Kasumi-1 (cell line): ENCODE measurements around the gene RNF32.
"Not testable (repeated sequence)": the region's sequence is repeated elsewhere in the genome, so short reads cannot be mapped to it uniquely, and the experiment has no call there.

ENCODE experiments used
- DNase-seq, 2 experiments: peaks; one replicate each; lab custom pipeline; 2025; lab: John Stamatoyannopoulos, UW

Gene RNF32

GRCh38 chr7:156642306-156643045 lies 1.9 kb downstream of the RNF32 start:
- DNase-seq: no peak

- not testable (repeated sequence) for DNase-seq
These were observed 6.8 kb downstream of the RNF32 start for GRCh38 chr7:156647330-156647729.

- peak; percentile 8 to 10 for DNase-seq
These were observed 9.5 kb downstream of the RNF32 start for GRCh38 chr7:156650042-156650441.

GRCh38 chr7:156651474-156651873 lies 10.9 kb downstream of the RNF32 start:
- no peak for DNase-seq

GRCh38 chr7:156652886-156653568 lies 12.5 kb downstream of the RNF32 start:
- no peak for DNase-seq

- DNase-seq: no peak
These were observed 14.1 kb downstream of the RNF32 start for GRCh38 chr7:156654511-156655234.

- no peak for DNase-seq
These were observed 14.7 kb downstream of the RNF32 start for GRCh38 chr7:156655251-156655650.

DNA sequence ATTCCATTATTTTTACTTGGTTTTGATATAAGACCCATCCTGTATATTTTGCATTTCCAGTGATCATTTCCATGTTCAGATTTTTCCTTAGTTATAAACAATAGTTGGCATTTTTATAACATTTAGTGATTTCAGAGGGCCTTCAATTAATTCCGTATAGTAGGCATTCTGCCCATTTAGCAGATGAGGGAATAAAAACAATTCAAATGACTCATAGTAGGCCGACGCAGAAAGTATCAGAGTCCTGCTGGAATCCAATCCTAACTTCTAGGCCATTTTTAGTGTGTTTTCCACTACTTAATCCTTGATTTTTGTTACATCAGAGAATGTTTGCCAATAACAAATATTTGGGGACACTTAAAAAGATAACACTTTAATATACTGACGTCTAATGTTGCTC lies 15.4 kb downstream of the RNF32 start:
- no peak for DNase-seq

GRCh38 chr7:156656598-156656997 lies 16.0 kb downstream of the RNF32 start:
- no peak for DNase-seq

DNA sequence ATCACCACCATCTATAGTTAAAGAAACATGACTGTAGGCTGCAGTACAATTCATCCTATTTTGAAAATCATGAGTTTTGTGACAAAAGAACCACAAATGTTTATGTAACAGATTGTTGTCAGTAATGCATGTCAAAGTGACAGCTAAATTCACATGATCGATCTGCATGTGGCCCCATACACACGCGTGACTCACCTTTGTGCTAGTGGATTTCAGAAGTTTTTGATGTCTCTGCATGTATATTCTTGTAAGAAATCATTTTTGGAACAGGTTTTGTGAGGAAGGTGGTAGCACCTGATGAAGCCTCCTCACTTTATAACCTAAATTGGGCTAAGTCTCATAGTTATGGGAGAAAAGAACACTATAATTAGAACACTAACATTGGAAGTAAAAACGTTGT lies 17.1 kb downstream of the RNF32 start:
- no peak for DNase-seq

DNA sequence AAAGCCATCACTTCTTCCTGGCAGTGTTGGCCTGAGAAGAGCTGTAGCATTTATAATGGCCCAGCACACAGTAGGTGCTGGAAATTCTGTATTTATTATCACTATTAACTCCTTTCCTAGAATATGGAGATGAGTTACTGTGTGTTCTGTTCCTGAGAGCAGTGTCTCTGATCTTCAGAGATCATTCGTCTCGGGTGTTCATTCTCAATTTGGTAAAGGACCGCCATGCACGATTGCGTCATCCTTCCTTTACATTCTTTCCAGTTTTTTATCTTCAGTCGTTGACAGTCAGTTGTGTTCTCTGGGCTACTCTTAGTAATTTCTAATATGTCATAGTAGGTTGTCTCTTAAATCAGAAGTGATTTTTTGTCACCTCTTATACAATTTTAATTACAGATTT lies 18.6 kb downstream of the RNF32 start:
- no peak for DNase-seq

DNA sequence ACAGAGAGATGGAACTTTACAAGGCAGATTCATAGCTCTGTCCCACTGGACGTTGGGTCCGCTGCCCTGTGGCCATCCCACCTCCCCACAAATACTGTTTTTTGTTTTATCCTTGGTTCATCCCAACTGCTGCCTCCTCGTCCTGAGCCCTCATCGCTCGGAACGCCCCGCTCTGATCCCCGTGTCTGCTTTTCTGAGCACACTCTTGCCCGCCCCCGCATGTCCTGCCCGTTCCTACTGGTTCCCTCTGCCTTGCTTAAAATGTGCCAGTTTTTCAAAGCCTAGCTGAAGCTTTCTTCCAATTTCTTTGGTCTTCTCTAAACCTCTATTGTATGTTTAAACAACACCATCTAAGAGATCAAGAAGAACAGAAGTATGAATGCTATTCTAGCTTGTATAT lies 19.4 kb downstream of the RNF32 start:
- DNase-seq: peak; percentile 20 to 25

- DNase-seq: no peak
These were observed 21.1 kb downstream of the RNF32 start for GRCh38 chr7:156661637-156662036.

GRCh38 chr7:156662277-156662676 lies 21.7 kb downstream of the RNF32 start:
- DNase-seq: no peak

DNA sequence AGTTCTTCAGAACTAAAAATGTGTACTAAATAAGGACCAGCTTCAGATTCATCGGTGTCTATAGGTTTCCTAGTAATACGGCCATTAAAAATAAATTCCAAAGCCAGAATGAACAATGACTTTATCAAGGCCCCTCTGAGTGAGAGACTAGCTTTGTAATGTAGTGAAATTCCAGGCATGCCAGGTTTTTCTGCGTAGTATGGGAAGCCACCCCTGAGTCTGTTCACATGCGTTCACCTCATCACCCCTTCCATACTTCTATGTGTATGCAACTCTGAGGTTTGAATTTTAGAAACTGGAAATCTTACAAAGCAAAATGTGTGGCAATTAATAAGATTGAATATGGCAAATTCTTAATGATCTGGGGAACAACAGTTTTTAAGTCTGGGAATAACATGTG lies 24.5 kb downstream of the RNF32 start:
- no peak for DNase-seq

GRCh38 chr7:156666368-156667109 lies 26.0 kb downstream of the RNF32 start:
- DNase-seq: no peak

GRCh38 chr7:156667110-156667426 lies 26.5 kb downstream of the RNF32 start:
- no peak for DNase-seq

DNA sequence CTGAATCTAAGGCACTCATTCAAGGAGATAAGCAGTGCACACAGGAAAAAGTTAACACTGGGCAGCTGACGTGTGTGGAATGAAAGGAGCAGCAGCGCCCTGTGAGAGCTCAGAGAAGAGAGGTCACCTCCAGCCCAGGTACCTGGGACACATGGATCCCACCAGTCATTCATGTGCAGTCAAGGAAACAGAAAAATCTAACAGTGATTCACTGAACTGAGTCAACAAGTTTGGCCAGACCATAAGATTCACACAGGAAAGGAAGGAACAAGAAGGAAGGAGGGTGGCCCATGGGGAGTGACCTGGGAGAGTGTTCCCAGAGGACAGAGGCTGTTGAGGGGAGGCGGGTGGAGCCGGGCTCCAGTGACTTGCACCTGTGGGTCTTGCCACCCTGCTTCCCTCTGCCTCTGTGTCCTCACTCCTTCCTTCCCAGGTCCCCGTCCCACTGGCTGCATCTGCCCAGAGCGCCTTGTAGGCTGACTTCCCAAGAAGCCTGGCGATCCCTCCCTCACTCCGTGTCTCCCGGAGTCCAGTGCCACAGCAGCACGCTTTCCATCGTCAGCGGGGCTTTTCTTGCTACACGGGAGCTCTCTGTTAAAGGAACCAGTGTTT lies 27.7 kb downstream of the RNF32 start:
- DNase-seq: no peak

DNA sequence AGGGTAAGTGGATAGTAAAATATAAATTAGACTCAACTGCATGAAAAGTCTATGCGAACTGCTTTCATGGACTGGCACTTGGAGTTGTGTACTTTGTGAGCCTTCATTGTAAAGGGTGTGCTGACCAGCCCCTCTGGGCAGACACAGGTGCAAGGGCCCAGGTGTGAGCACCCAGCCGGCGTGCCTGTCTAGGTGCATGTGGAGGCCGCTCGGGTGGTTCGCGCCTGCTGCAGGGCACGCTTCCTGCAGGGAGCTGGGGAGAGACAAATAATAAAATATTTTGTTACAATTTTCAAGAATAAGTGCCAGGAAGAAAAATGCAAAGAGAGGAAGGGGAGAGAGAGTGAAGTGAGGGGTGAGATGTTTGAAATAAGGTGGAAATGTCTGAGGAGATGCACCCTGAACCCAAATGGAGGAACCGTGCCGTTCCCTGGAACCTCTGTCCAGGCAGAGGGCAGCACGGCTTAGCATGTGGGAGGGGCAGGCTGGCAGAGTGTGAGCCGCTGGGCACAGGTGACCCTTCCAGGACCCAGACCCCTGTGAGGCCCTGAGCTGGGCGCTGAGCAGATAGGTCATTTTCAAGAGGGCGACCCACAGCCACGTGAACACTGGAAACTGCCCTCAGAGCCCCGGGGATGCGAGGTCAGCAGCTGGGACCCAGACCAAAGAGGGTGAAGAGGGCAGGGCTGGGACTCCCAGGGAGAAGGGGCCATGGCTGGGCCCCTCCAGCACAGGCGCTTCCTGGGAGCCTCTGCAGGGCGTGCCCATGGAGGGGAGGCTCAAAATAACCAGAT lies 28.7 kb downstream of the RNF32 start:
- no peak for DNase-seq

DNA sequence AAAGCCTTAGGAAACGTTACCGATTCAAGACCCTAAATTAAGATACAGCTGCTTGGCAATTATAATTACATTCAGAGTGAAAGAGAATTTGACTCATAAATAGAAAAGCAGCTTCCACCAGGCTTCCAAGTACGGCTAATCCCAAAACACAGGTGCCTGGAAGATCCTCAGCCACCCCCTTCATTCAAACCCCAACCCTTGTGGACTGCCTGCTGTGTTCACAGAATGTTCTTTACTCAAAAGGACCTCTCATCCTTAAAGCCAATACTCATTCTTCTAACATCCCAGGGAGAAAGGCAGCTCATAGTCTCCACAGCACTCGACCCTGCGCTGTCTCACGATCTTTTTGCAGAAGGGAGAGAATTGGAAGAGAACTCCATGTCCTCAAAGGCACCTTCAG lies 32.9 kb downstream of the RNF32 start:
- no peak for DNase-seq

GRCh38 chr7:156673902-156674301 lies 33.3 kb downstream of the RNF32 start:
- DNase-seq: no peak
